HCT116 (cell line): ENCODE results near the gene TRIM13. TPM values are rescaled to one million over a fixed set of nuclear protein-coding genes. Genes with fewer than 3 reads are reported as not detected.

ENCODE experiments used
- ATAC-seq: fragments of 200-7000 bp; cut with Tn5 transposase; 2 replicates; pipeline ENCODE4 v1.9.1; 2020; ENCODE audit warnings: mild to moderate bottlenecking, moderate library complexity
- BruUV-seq: library from RNA; stranded (reverse); fragments of 400-500 nt; replicated peaks from 2 replicates; lab custom pipeline; 2021; lab: Mats Ljungman, UMichigan
- CTCF ChIA-PET: fragments of 300-600 bp; sonication (Branson Sonifier 250); formaldehyde crosslinking; loops from one replicate; lab custom pipeline; 2021; ENCODE audit warnings: antibody characterized with exemption; lab: Charles Lee
- POLR2A ChIA-PET: fragments of 300-600, 350-600 bp; sonication (Branson Sonifier 250); formaldehyde crosslinking; loops from one replicate; lab custom pipeline; 2021; ENCODE audit warnings: antibody characterized with exemption; lab: Charles Lee
- RAD21 ChIA-PET, 2 experiments: fragments of 300-600 bp; sonication (Branson Sonifier 250); formaldehyde crosslinking; loops; one replicate each; lab custom pipeline; 2023; ENCODE audit warnings: low total read pairs in 2 of 2; ENCODE audit not compliant: uncharacterized antibody in 2 of 2, unreplicated experiment in 2 of 2, low non-redundant PET in 1 of 2; lab: Charles Lee
- DNase-seq: peaks from one replicate; pipeline ENCODE4 v3.0.0-alpha.2; 2010; ENCODE audit warnings: low read depth, low spot score
- H2AFZ ChIP-seq: fragments of 200-600 bp; shearing (Covaris generic), sonication (generic); 2 replicates; pipeline ENCODE4 v1.6.1; 2017; ENCODE audit warnings: low read depth, mixed run types, mixed read lengths, antibody characterized with exemption, low read length; ENCODE audit not compliant: poor library complexity, severe bottlenecking
- H3K27ac ChIP-seq: 2 replicates; pipeline ENCODE4 v1.5.1; 2012; ENCODE audit warnings: low read depth, low read length
- H3K27me3 ChIP-seq: fragments of 200-600 bp; sonication (generic); 2 replicates; pipeline ENCODE4 v1.6.1; 2016; ENCODE audit warnings: mixed run types, low read length, mixed read lengths; ENCODE audit not compliant: insufficient read depth
- H3K36me3 ChIP-seq, 2 experiments: fragments of 200-500 bp in 1 of 2; fragments of 200-600 bp in 1 of 2; sonication (Bioruptor generic) in 1 of 2; sonication (generic) in 1 of 2; 2 replicates each; pipeline versions ENCODE4 v1.5.1 to v1.6.1; 2014 to 2016; ENCODE audit warnings: low read length in 2 of 2, inconsistent platforms in 1 of 2, mixed read lengths in 1 of 2, mixed run types in 1 of 2; ENCODE audit not compliant: insufficient read depth in 2 of 2, control insufficient read depth in 1 of 2
- H3K4me1 ChIP-seq, 2 experiments: fragments of 200-600 bp in 1 of 2; sonication (generic) in 1 of 2; 2 replicates each; pipeline versions ENCODE4 v1.5.1 to v1.6.1; 2012 to 2017; ENCODE audit warnings: low read length in 2 of 2, inconsistent platforms in 1 of 2, mild to moderate bottlenecking in 1 of 2, mixed read lengths in 1 of 2, mixed run types in 1 of 2, moderate library complexity in 1 of 2; ENCODE audit not compliant: insufficient read depth in 2 of 2, control insufficient read depth in 1 of 2
- H3K4me2 ChIP-seq: fragments of 200-600 bp; sonication (generic); 2 replicates; pipeline ENCODE4 v1.6.1; 2017; ENCODE audit warnings: mixed run types, low read length, mixed read lengths
- H3K4me3 ChIP-seq, 2 experiments: fragments of 200-600 bp in 1 of 2; sonication (generic) in 1 of 2; replicated peaks in 1 of 2; 2 replicates each; pipeline ENCODE4 v1.5.1; 2011 to 2016; ENCODE audit warnings: low read length in 2 of 2, control low read depth in 1 of 2, low read depth in 1 of 2, mild to moderate bottlenecking in 1 of 2, mixed read lengths in 1 of 2, mixed run types in 1 of 2
- H3K79me2 ChIP-seq: fragments of 200-600 bp; sonication (generic); 2 replicates; pipeline ENCODE4 v1.6.1; 2017; ENCODE audit warnings: mild to moderate bottlenecking, mixed run types, low read length, moderate library complexity, mixed read lengths; ENCODE audit not compliant: insufficient read depth
- H3K9ac ChIP-seq: fragments of 200-600 bp; sonication (generic); 2 replicates; pipeline ENCODE4 v1.6.1; 2016; ENCODE audit warnings: low read length, mixed read lengths
- H3K9me2 ChIP-seq: fragments of 200-600 bp; sonication (generic), shearing (Covaris generic); 2 replicates; pipeline ENCODE4 v1.6.1; 2017; ENCODE audit warnings: mixed run types, mild to moderate bottlenecking, moderate library complexity; ENCODE audit not compliant: insufficient read depth
- H3K9me3 ChIP-seq, 2 experiments: fragments of 200-500 bp in 1 of 2; fragments of 200-600 bp in 1 of 2; sonication (Bioruptor generic) in 1 of 2; sonication (generic) in 1 of 2; 2 replicates each; pipeline ENCODE4 v1.6.1; 2014 to 2017; ENCODE audit warnings: low read length in 2 of 2, mixed read lengths in 2 of 2, inconsistent platforms in 1 of 2, low read depth in 1 of 2, mild to moderate bottlenecking in 1 of 2, mixed run types in 1 of 2, moderate library complexity in 1 of 2; ENCODE audit not compliant: control insufficient read depth in 1 of 2, insufficient read depth in 1 of 2
- H4K20me1 ChIP-seq: fragments of 200-600 bp; sonication (generic), shearing (Covaris generic); 2 replicates; pipeline ENCODE4 v1.6.1; 2017; ENCODE audit warnings: mixed run types, mild to moderate bottlenecking, moderate library complexity; ENCODE audit not compliant: insufficient read depth
- CBX3 ChIP-seq: IDR thresholded peaks from 2 replicates; pipeline ENCODE4 v1.6.1; 2012; ENCODE audit warnings: low read depth
- CEBPB ChIP-seq: IDR thresholded peaks from 2 replicates; pipeline ENCODE4 v1.6.1; 2012; ENCODE audit warnings: low read depth
- RAD21 ChIP-seq: IDR thresholded peaks from 2 replicates; pipeline ENCODE4 v1.6.1; 2012; ENCODE audit warnings: low read depth, mild to moderate bottlenecking
- SP1 ChIP-seq: IDR thresholded peaks from 2 replicates; pipeline ENCODE4 v1.6.1; 2012; ENCODE audit warnings: low read depth
- SRF ChIP-seq: IDR thresholded peaks from 2 replicates; pipeline ENCODE4 v1.6.1; 2012; ENCODE audit warnings: low read depth
- intact Hi-C: fragments of 100-400 bp; cut with micrococcal nuclease; formaldehyde crosslinking; loops from 2 replicates; pipeline ENCODE4 v1.10.0; 2022
- total RNA-seq: library from RNA; stranded (reverse); gene quantifications from one replicate; pipeline ENCODE4 v1.2.1, GENCODE V29; 2021; ENCODE audit not compliant: unreplicated experiment
- TF ChIP-seq, protein P1 (sequence below), 3 experiments: fragments of 200-600 bp in 1 of 3; sonication (generic) in 1 of 3; IDR thresholded peaks in 2 of 3; conservative IDR thresholded peaks in 1 of 3; 2 replicates each; pipeline ENCODE4 v1.5.1; 2012 to 2017; ENCODE audit warnings: low read depth in 2 of 3, low read length in 2 of 3, antibody characterized with exemption in 1 of 3, borderline replicate concordance in 1 of 3, control low read depth in 1 of 3, mild to moderate bottlenecking in 1 of 3, mixed read lengths in 1 of 3, mixed run types in 1 of 3, moderate library complexity in 1 of 3; ENCODE audit not compliant: insufficient read depth in 1 of 3
- TF ChIP-seq, protein P2 (sequence below): IDR thresholded peaks from 2 replicates; pipeline ENCODE4 v1.6.1; 2012
- TF ChIP-seq, protein P3 (sequence below): IDR thresholded peaks from 2 replicates; pipeline ENCODE4 v1.6.1; 2012

Gene TRIM13
- total RNA-seq, 1 experiment from 2014 or later, result 24.6 TPM

DNA sequence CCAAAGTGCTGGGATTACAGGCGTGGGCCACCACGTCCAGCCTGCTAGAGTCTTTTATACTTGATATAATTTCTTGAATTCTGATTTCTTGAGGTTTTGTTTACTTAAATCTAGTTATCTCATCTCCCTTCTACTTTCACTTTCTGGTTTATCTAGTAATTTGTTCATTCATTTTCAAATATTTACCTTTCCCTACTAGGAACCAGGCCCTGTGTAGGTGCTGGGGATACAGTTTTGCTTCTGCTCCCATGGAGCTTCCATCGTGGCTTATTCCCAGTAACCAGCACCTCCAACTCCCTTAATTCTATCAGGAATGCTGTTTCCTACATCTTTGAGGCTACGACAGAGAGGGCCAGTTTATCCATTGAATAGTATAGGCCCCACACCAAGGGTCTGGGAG is 24.1 kb upstream of the TRIM13 start:
- H3K27me3 ChIP-seq, result no peaks in the 10 kb centered on the region
- ChIA-PET RAD21 (no interaction called here), POLR2A (no interaction called here), CTCF (no interaction called here)
- no peak overlapping the region for H3K9ac ChIP-seq
- BruUV-seq, result no TSS peak
- H3K27ac ChIP-seq, result no peak overlapping the region
- no peaks in the 10 kb centered on the region; the same call in 1 of the 2 replicates for H4K20me1 ChIP-seq
- H3K4me1 ChIP-seq, result no peaks in the 10 kb centered on the region
- no peaks in the 10 kb centered on the region for H3K79me2 ChIP-seq
- H3K9me3 ChIP-seq, result no peaks in the 10 kb centered on the region
- ATAC-seq (no peak), DNase-seq (no peak)
- TF ChIP-seq, protein P1, sequence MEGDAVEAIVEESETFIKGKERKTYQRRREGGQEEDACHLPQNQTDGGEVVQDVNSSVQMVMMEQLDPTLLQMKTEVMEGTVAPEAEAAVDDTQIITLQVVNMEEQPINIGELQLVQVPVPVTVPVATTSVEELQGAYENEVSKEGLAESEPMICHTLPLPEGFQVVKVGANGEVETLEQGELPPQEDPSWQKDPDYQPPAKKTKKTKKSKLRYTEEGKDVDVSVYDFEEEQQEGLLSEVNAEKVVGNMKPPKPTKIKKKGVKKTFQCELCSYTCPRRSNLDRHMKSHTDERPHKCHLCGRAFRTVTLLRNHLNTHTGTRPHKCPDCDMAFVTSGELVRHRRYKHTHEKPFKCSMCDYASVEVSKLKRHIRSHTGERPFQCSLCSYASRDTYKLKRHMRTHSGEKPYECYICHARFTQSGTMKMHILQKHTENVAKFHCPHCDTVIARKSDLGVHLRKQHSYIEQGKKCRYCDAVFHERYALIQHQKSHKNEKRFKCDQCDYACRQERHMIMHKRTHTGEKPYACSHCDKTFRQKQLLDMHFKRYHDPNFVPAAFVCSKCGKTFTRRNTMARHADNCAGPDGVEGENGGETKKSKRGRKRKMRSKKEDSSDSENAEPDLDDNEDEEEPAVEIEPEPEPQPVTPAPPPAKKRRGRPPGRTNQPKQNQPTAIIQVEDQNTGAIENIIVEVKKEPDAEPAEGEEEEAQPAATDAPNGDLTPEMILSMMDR (IDR thresholded peaks at IDR 0.05 in 2 of 3, conservative IDR thresholded peaks at IDR 0.05 in 1 of 3; ENCODE audit: borderline replicate concordance in 1 of 3, insufficient read depth in 1 of 3, low read depth in 2 of 3, low read length in 2 of 3), result no peak
- TF ChIP-seq, protein P2, sequence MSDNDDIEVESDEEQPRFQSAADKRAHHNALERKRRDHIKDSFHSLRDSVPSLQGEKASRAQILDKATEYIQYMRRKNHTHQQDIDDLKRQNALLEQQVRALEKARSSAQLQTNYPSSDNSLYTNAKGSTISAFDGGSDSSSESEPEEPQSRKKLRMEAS, result no peak
- TF ChIP-seq CEBPB (no peak), SP1 (no peak), RAD21 (no peak), SRF (no peak), CBX3 (no peak)
- TF ChIP-seq, protein P3, sequence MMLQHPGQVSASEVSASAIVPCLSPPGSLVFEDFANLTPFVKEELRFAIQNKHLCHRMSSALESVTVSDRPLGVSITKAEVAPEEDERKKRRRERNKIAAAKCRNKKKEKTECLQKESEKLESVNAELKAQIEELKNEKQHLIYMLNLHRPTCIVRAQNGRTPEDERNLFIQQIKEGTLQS, result no peak
- intact Hi-C loops, result loop anchor here (5.0 kb wide), 1 partner anchor 955 kb away; no protein-coding TSS in a partner anchor
- H3K9me2 ChIP-seq, result no peaks in the 10 kb centered on the region
- H3K36me3 ChIP-seq, result no peaks in the 10 kb centered on the region; a peak in 1 of 4 replicates
- no peak overlapping the region for H3K4me3 ChIP-seq
- H2AFZ ChIP-seq, result no peak overlapping the region
- H3K4me2 ChIP-seq, result no peak overlapping the region
